Activated CD4-positive, CD25-positive, alpha-beta regulatory T cell (primary cell): ENCODE measurements around the gene PHF24.

Experiments used
- DNase-seq, 4 experiments: peaks; one replicate each; lab custom pipeline; 2025; lab: John Stamatoyannopoulos, UW

The PHF24 gene

GRCh38 chr9:34983209-34983608 is 25.1 kb downstream of the PHF24 start:
- DNase-seq, result no peak

GRCh38 chr9:34984049-34984448 is 26.0 kb downstream of the PHF24 start:
- no peak for DNase-seq

GRCh38 chr9:34985311-34985899 is 27.3 kb downstream of the PHF24 start:
- DNase-seq, result peak in 2 of 4 experiments; percentile 44 to 49

GRCh38 chr9:34986540-34987047 is 28.5 kb downstream of the PHF24 start:
- DNase-seq, result peak in 1 of 4 experiments; percentile 11

- DNase-seq, result no peak
Measured at GRCh38 chr9:34987160-34987901, 29.2 kb downstream of the PHF24 start.

- no peak for DNase-seq
Measured at GRCh38 chr9:34988218-34989002, 30.3 kb downstream of the PHF24 start.

- peak; percentile 88 to 96 (median 92) for DNase-seq
Measured at GRCh38 chr9:34989003-34989945, 31.2 kb downstream of the PHF24 start, which contains the start of gene DNAJB5. Gene DNAJB5 (plus strand): TSS chr9:34989745. CDS start chr9:34990631, 886 bp downstream.

- peak in 1 of 4 experiments; percentile 16 for DNase-seq
Measured at GRCh38 chr9:34989946-34990635, 32.0 kb downstream of the PHF24 start.

GRCh38 chr9:34990908-34991606 is 33.0 kb downstream of the PHF24 start:
- no peak for DNase-seq

GRCh38 chr9:34991607-34992375 is 33.7 kb downstream of the PHF24 start:
- DNase-seq, result no peak

GRCh38 chr9:34992376-34992951 is 34.4 kb downstream of the PHF24 start:
- DNase-seq, result peak in 2 of 4 experiments; percentile 26 to 56

- no peak for DNase-seq
Measured at GRCh38 chr9:34993502-34994259, 35.6 kb downstream of the PHF24 start.

- DNase-seq, result no peak
Measured at GRCh38 chr9:34994260-34994899, 36.3 kb downstream of the PHF24 start.

- DNase-seq, result no peak
Measured at GRCh38 chr9:34994900-34995669, 37.0 kb downstream of the PHF24 start.

GRCh38 chr9:34995670-34996060 is 37.6 kb downstream of the PHF24 start:
- no peak for DNase-seq

GRCh38 chr9:34996181-34996904 is 38.3 kb downstream of the PHF24 start:
- DNase-seq, result no peak
